Muscle of leg (tissue), 16 donors: ENCODE measurements around the gene EFR3B. TPM values are rescaled to one million over a fixed set of nuclear protein-coding genes. Genes with fewer than 3 reads are reported as not detected.
"Not testable (repeated sequence)": the region's sequence is repeated elsewhere in the genome, so short reads cannot be mapped to it uniquely, and the experiment has no call there.

ENCODE experiments used
- DNase-seq: peaks from one replicate; pipeline ENCODE4 v3.0.0; 2013
- H3K27ac ChIP-seq: one replicate; pipeline ENCODE4 v1.5.1; 2013; ENCODE audit warnings: mild to moderate bottlenecking, low read length, control low read depth
- H3K27me3 ChIP-seq: one replicate; pipeline ENCODE4 v1.6.1; 2013; ENCODE audit warnings: low read length; ENCODE audit not compliant: control insufficient read depth, insufficient read depth
- H3K36me3 ChIP-seq: one replicate; pipeline ENCODE4 v1.6.1; 2013; ENCODE audit warnings: low read length; ENCODE audit not compliant: control insufficient read depth, insufficient read depth
- H3K4me1 ChIP-seq: one replicate; pipeline ENCODE4 v1.6.1; 2013; ENCODE audit warnings: low read length; ENCODE audit not compliant: control insufficient read depth, insufficient read depth
- H3K4me3 ChIP-seq: one replicate; pipeline ENCODE4 v1.5.1; 2013; ENCODE audit warnings: low read length, control low read depth
- H3K9me3 ChIP-seq: replicated peaks from 2 replicates; pipeline ENCODE4 v1.6.1; 2013; ENCODE audit warnings: low read depth, low read length; ENCODE audit not compliant: control insufficient read depth
- WGBS: methylation state at CpG from one replicate; pipeline ENCODE4 v1.1.5; 2013; ENCODE audit warnings: missing lambda C conversion rate; ENCODE audit not compliant: insufficient coverage; 5-methylcytosine and 5-hydroxymethylcytosine counted together
- long read RNA-seq, 11 donors: transcript quantifications; one replicate each; lab custom pipeline, GENCODE V29; 2026
- polyA plus RNA-seq, 8 donors: library from polyadenylated mRNA; unstranded; fragments of 120-200 nt; gene quantifications; one replicate each; pipeline versions ENCODE4 v1.2.1 to v1.2.3, GENCODE V29; 2013; ENCODE audit warnings: inconsistent platforms in 1 of 8, low replicate concordance in 1 of 8; ENCODE audit not compliant: insufficient read length in 8 of 8, insufficient read depth in 1 of 8
- total RNA-seq: library from RNA; stranded (reverse); fragments of 120-200 nt; gene quantifications from one replicate; pipeline ENCODE4 v1.2.4, GENCODE V29; 2013

The EFR3B gene, protein sequence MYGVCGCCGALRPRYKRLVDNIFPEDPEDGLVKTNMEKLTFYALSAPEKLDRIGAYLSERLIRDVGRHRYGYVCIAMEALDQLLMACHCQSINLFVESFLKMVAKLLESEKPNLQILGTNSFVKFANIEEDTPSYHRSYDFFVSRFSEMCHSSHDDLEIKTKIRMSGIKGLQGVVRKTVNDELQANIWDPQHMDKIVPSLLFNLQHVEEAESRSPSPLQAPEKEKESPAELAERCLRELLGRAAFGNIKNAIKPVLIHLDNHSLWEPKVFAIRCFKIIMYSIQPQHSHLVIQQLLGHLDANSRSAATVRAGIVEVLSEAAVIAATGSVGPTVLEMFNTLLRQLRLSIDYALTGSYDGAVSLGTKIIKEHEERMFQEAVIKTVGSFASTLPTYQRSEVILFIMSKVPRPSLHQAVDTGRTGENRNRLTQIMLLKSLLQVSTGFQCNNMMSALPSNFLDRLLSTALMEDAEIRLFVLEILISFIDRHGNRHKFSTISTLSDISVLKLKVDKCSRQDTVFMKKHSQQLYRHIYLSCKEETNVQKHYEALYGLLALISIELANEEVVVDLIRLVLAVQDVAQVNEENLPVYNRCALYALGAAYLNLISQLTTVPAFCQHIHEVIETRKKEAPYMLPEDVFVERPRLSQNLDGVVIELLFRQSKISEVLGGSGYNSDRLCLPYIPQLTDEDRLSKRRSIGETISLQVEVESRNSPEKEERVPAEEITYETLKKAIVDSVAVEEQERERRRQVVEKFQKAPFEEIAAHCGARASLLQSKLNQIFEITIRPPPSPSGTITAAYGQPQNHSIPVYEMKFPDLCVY
- total RNA-seq (3.2 TPM), polyA plus RNA-seq (1 to 10 TPM; 3.5 to 5.5 (median 4.8) TPM)
- long read RNA-seq, donor 1, result 0 reads
- long read RNA-seq, donor 2, result 0 reads
- long read RNA-seq, donor 3, result 0 reads
- long read RNA-seq, donor 4, result 0 reads
- long read RNA-seq, donor 5, full-length matches to known transcripts, result 1 of 1 reads
- long read RNA-seq, donor 5, partial matches to known transcripts, result 0 of 1 reads
- long read RNA-seq, donor 5, other reads (novel, unspliced or antisense), result 0 of 1 reads
- long read RNA-seq, donor 6, result 0 reads
- long read RNA-seq, donor 7, result 0 reads
- long read RNA-seq, donor 8, result 0 reads
- long read RNA-seq, donor 9, result 0 reads
- long read RNA-seq, donor 10, result 0 reads
- long read RNA-seq, donor 11, result 0 reads

DNA sequence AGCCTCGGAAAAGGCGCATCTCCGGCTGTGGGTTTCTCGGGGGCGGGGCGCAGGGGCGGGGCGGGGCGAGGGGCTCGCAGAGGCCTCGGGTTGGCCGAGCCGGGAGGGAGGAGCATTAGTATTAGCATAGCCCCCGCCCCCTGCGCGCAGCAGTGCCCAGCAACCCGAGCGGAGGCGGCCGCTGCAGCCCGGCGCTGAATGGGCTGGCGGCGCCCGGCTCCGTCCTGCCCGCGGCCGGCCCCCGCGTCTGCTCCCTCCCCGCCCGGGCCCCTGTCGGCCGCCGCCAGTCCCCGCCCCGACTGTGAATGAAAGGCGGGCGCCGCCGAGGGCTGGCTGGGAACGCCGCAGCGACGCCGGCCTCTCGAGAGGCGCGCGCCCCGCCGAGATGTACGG, at the start of gene EFR3B:
EFR3B (plus strand) TSS at position 149 of the 393 bp plus-strand sequence; CDS start at position 386, 237 bp downstream.
- DNase-seq, result peak; percentile 98
- WGBS, result under 1% methylated on average over 50 of the region's 54 CpGs
- Histone ChIP-seq H3K9me3 (no peaks in the 10 kb centered on the region), H3K4me1 (peaks cover 19% of the 10 kb centered on the region), H3K36me3 (no peaks in the 10 kb centered on the region), H3K27ac (peak within 1 kb of the TSS; percentile 69), H3K4me3 (peak within 1 kb of the TSS; percentile 77), H3K27me3 (peaks cover 14% of the 10 kb centered on the region)

DNA sequence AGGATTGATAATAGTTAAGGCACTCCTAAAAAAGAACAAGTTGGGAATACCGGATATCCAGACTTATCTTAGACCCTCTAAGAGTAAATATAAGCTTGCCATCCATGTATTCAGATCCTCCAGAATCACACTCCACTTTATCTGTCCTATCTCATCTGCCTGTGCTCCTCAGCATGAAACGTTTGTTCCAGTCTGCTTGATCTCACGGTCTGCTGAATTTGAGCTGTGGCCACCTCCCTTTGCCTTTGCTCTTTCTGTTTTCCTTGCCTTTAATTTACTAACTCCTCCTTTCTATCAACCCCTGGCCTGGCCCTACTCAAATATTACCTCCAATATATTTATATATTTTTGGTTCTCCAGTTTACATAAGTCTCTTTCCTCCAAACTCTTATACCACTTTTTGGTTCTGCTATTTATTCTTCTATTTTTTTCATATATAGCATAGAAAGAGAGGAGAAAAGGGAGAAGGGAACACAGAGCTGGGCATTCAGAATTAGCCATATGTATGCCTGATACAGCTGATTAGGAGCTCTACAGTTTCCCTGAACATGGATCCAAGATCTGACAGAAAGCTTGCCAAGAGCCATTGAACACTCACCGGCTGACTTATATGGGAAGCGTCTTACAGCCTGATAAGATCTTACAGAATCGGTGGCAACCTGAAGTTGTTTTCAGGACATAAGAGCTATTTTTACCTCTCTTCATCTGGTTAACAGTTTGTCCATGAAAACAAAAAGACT, 48.3 kb upstream of the EFR3B start:
- Histone ChIP-seq H3K4me3 (no peak overlapping the region), H3K27ac (no peak overlapping the region), H3K36me3 (no peaks in the 10 kb centered on the region), H3K27me3 (no peaks in the 10 kb centered on the region), H3K9me3 (no peaks in the 10 kb centered on the region), H3K4me1 (no peaks in the 10 kb centered on the region)
- no peak for DNase-seq
- 50% methylated on average over 5 of the region's 6 CpGs for WGBS

DNA sequence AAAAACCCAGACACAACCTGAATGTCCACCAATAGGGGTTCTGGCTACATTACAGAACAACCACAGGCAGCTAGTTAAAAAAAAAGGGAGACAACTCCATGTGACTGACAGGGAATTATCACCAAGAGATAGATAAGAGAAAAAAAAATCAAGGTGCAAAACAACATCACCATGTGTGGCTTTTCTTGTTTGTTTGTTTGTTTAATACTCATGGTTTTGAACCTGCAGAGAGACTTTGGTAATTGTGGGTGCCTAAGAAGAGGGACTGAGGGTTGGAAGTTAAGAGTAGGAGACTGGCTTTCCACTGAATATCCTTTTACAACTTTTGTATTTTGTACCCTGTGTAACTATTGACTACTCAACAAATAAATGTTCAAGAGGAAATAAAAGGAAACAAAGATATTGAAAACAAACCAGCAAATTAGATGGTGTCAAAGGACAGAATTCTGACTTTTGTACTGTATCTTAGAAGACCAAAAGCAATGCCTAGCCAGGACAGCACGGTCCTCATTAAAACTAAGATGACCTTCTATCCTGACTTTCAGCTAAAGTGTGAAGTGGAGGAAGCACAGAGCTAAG, 47.6 kb upstream of the EFR3B start:
- H3K4me3 ChIP-seq, result no peak overlapping the region
- no peaks in the 10 kb centered on the region for H3K36me3 ChIP-seq
- no peaks in the 10 kb centered on the region for H3K4me1 ChIP-seq
- H3K27ac ChIP-seq, result no peak overlapping the region
- WGBS, result 83% methylated on average over 1 of the region's 1 CpG
- no peak for DNase-seq
- H3K9me3 ChIP-seq, result no peaks in the 10 kb centered on the region
- no peaks in the 10 kb centered on the region for H3K27me3 ChIP-seq

DNA sequence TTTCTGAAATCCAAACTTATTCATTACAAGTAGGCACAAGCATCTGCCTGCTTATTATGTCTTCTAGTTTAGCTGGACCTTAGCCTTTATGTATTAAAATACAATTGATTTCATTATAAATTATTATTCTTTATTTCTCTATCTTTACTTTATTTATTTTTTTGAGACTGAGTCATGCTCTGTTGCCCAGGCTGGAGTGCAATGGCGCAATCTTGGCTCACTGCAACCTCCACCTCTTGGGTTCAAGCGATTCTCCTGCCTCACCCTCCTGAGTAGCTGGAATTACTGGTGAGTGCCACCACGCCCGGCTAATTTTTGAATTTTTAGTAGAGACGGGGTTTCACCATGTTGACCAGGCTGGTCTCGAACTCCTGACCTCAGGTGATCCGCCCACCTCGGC, 42.8 kb upstream of the EFR3B start:
- no CpG with 5 or more reads among the region's 8 CpGs for WGBS
- H3K27ac ChIP-seq, H3K27me3 ChIP-seq, DNase-seq, H3K9me3 ChIP-seq, H3K4me1 ChIP-seq, H3K36me3 ChIP-seq, H3K4me3 ChIP-seq: not testable (repeated sequence)

DNA sequence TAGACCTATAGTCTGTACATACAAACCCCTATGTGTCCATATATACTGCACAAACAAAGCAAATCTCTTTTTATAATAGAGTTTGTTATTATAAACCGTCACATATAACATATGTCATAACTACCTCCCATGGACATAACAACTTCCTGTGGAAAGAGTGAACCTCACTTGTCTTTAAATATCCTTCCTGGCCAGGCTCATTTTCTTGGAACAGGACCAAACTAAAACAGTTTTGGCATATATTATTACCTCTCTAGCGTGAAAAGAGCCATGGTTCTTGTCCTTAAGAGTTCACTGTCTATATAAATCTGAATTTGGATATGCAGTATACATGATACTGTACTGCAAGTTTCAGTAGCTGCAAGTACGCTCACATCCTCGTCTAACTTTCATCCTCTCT, 41.8 kb upstream of the EFR3B start:
- DNase-seq, result peak; percentile 65
- Histone ChIP-seq H3K4me3 (no peak overlapping the region), H3K27ac (no peak overlapping the region), H3K4me1 (peaks cover 5% of the 10 kb centered on the region), H3K27me3 (no peaks in the 10 kb centered on the region), H3K9me3 (no peaks in the 10 kb centered on the region), H3K36me3 (peaks cover 4% of the 10 kb centered on the region)
- WGBS, result no CpG with 5 or more reads among the region's 4 CpGs

DNA sequence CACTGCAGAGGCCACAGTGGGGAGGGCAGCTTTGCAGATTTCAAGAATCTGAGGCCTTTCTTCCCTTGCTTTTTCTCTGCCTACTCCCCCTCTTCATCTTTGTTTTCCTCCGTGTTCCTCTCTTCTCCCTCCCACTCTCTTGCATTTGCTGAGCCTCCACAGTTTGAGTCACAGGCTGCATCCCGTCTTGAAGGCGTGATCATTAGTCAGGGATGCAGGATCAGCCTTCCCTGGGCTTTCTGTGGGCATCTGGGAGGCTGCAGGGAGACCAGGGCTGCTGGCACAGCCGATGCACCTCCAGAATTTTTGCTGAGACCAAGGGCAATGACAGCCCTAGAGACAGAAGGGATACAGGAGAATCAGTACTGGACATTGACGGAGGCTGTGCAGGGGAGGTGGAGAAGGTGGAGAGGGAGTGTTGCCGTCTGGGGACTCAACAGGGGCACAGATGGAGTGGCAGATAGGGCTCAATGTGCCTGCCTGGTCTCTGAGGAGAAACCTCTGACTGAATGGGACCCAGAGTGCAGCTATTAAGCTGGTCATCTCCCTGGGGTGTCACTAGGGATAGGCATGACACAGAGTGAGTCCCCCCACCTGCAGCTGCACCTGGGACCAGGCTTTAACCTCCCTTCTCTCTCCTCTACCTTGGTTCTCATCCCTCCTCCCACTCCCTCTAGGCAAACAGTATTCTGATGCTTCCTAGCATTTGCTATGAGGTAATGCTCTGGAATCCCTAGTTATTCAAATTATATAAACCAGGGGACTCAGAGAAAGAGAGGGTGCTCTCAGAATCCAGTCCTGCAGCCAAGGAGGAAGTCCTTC, 41.2 kb upstream of the EFR3B start:
- H3K36me3 ChIP-seq, result peaks cover 7% of the 10 kb centered on the region
- no peak overlapping the region for H3K4me3 ChIP-seq
- 37% methylated on average over 4 of the region's 6 CpGs for WGBS
- H3K4me1 ChIP-seq, result peaks cover 5% of the 10 kb centered on the region
- H3K27me3 ChIP-seq, result no peaks in the 10 kb centered on the region
- DNase-seq, result no peak
- H3K9me3 ChIP-seq, result no peaks in the 10 kb centered on the region
- no peak overlapping the region for H3K27ac ChIP-seq

DNA sequence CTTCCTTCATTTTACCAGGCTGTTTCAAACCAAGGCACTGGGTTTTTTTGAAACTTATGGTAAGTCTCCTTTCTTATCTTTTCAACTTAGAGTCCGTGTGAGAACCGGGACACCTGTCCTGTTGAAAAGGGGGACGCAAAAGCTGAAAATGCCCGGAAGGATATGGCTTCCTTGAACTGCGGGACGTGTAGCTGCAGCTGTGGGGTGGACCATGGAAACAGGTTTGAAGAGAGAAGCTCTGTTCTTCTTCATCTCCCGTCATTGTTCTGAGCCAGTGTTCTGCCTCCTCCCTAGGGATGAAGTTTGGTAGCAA, 40.6 kb upstream of the EFR3B start:
- no peak overlapping the region for H3K27ac ChIP-seq
- peak; percentile 4 for DNase-seq
- WGBS, result 91% methylated on average over 6 of the region's 7 CpGs

DNA sequence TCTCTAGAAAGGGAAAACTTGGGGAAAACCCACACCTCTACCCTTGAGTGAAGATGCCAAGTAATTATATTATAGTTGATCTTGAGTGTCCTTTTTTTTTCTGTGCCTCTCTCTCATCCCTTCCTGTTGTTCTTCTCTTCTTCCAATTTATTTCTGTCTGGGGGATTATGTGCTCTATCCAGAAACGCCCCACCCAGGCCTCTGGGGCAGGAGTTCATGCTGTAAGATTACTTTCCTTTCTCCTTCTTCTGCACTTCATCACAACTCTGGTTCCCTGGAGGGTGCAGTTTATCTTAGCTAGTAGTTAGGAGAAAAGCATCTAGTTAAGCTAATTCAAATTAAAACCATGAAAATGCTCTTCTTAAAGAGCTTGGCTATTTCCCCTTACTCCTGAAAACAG, 39.8 kb upstream of the EFR3B start:
- Histone ChIP-seq H3K27ac (no peak overlapping the region), H3K4me3 (no peak overlapping the region), H3K9me3 (no peaks in the 10 kb centered on the region), H3K4me1 (peaks cover 5% of the 10 kb centered on the region), H3K27me3 (no peaks in the 10 kb centered on the region), H3K36me3 (peaks cover 7% of the 10 kb centered on the region)
- peak; percentile 7 for DNase-seq
- WGBS, result no CpG with 5 or more reads among the region's 1 CpG

More for the DNA sequence above, 40.6 kb upstream of the EFR3B start:
- H3K4me3 ChIP-seq, result no peak overlapping the region
- no peaks in the 10 kb centered on the region for H3K9me3 ChIP-seq
- H3K27me3 ChIP-seq, result no peaks in the 10 kb centered on the region
- peaks cover 7% of the 10 kb centered on the region for H3K36me3 ChIP-seq
- H3K4me1 ChIP-seq, result peaks cover 5% of the 10 kb centered on the region

DNA sequence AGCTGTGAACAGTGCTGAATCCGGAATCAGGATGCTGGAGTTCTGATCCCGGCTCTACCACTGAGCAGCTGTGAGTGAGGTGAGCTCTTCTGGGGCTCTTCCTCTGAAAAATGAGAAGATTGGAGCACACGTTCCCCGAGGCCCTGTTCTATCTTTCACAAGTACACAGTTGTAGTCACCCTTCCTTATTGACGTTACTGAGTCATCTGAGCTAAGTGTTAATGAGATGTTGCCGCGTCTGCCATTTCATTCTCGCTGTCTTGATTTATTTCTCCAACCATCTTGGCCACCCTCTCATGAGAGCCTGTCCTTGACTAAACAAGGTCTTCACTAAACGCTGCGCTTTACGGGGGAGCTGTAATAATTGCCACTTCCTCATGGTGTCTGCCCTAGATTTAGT, 31.9 kb upstream of the EFR3B start:
- 35% methylated on average over 4 of the region's 11 CpGs for WGBS
- no peak overlapping the region for H3K27ac ChIP-seq
- no peak overlapping the region for H3K4me3 ChIP-seq

More for the DNA sequence above, 31.9 kb upstream of the EFR3B start:
- Histone ChIP-seq H3K4me1 (peaks cover 4% of the 10 kb centered on the region), H3K27me3 (no peaks in the 10 kb centered on the region), H3K9me3 (no peaks in the 10 kb centered on the region), H3K36me3 (peaks cover 3% of the 10 kb centered on the region)
- DNase-seq, result peak; percentile 9
